ENCODE data around the gene TRPM2.
A peak's percentile ranks its signal among the peaks of the same experiment; 100 is the strongest.
"Not testable (repeated sequence)": the region's sequence is repeated elsewhere in the genome, so short reads cannot be mapped to it uniquely, and the experiment has no call there.

Gene TRPM2

GRCh38 chr21:44377201-44377921 is 23.9 kb downstream of the TRPM2 start:
- DNase-seq = peak; percentile 4 to 55

- no peak for DNase-seq
These were observed 24.7 kb downstream of the TRPM2 start for GRCh38 chr21:44377922-44378645.

GRCh38 chr21:44378646-44379514 is 25.5 kb downstream of the TRPM2 start:
- DNase-seq = no peak

GRCh38 chr21:44379515-44379848 is 26.1 kb downstream of the TRPM2 start:
- DNase-seq = no peak

- DNase-seq = no peak
These were observed 26.8 kb downstream of the TRPM2 start for GRCh38 chr21:44379991-44380865.

GRCh38 chr21:44380876-44381275 is 27.5 kb downstream of the TRPM2 start:
- no peak for DNase-seq

- DNase-seq = no peak
These were observed 28.5 kb downstream of the TRPM2 start for GRCh38 chr21:44381874-44382273.

GRCh38 chr21:44382536-44382935 is 29.1 kb downstream of the TRPM2 start:
- DNase-seq = no peak

GRCh38 chr21:44383216-44383615 is 29.8 kb downstream of the TRPM2 start:
- DNase-seq = no peak

GRCh38 chr21:44384968-44385367 is 31.5 kb downstream of the TRPM2 start:
- no peak for DNase-seq

GRCh38 chr21:44389335-44389734 is 35.9 kb downstream of the TRPM2 start:
- no peak for DNase-seq

- no peak for DNase-seq
These were observed 37.5 kb downstream of the TRPM2 start for GRCh38 chr21:44390886-44391285.

GRCh38 chr21:44391345-44392091 is 38.1 kb downstream of the TRPM2 start:
- peak; percentile 34 to 66 for DNase-seq

- DNase-seq = no peak
These were observed 38.8 kb downstream of the TRPM2 start for GRCh38 chr21:44392185-44392584.

GRCh38 chr21:44392916-44393315 is 39.5 kb downstream of the TRPM2 start:
- DNase-seq = no peak

- DNase-seq = no peak
These were observed 41.3 kb downstream of the TRPM2 start for GRCh38 chr21:44394733-44395132.

GRCh38 chr21:44395260-44395659 is 41.8 kb downstream of the TRPM2 start:
- DNase-seq = no peak

GRCh38 chr21:44396803-44397202 is 43.4 kb downstream of the TRPM2 start:
- DNase-seq = not testable (repeated sequence)

GRCh38 chr21:44397431-44398031 is 44.1 kb downstream of the TRPM2 start:
- no peak for DNase-seq

GRCh38 chr21:44398499-44398898 is 45.1 kb downstream of the TRPM2 start:
- DNase-seq = no peak

Data from NCI-H524 (cell line).